Measurements from ENCODE around the gene IMMP1L.

GRCh38 chr11:31500560-31500959 lies 8.9 kb downstream of the IMMP1L start:
- TF ChIP-seq CTCF (IDR thresholded peaks at IDR 0.05) (no peak), SIN3A (IDR thresholded peaks at IDR 0.05; ENCODE audit: borderline replicate concordance, insufficient read depth, low read depth, low read length) (no peak), POLR2AphosphoS5 (IDR thresholded peaks at IDR 0.05; ENCODE audit: low read depth, low read length) (no peak)

Data from Panc1 (cell line).